Measurements from ENCODE around the gene PIR.

The PIR gene

DNA sequence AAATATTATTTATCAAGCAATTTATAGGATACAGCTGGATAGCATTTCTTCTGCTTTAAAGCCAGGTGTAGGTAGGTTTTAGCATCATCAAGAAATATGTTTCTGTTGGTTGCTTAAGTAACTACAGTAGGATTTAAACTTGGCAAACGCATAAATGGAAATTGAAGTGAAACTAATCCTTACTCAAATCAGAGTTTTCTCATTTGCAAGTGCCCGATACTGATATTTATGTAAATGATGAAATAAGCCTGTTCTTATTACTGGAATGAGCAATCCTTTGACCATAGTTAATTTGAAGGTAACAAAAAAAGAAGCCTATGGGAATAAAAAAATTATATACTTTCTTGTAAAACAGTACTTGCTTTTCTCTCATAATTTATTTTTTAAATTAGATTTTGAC is 134.6 kb downstream of the PIR start:
- TF ChIP-seq, protein P1, sequence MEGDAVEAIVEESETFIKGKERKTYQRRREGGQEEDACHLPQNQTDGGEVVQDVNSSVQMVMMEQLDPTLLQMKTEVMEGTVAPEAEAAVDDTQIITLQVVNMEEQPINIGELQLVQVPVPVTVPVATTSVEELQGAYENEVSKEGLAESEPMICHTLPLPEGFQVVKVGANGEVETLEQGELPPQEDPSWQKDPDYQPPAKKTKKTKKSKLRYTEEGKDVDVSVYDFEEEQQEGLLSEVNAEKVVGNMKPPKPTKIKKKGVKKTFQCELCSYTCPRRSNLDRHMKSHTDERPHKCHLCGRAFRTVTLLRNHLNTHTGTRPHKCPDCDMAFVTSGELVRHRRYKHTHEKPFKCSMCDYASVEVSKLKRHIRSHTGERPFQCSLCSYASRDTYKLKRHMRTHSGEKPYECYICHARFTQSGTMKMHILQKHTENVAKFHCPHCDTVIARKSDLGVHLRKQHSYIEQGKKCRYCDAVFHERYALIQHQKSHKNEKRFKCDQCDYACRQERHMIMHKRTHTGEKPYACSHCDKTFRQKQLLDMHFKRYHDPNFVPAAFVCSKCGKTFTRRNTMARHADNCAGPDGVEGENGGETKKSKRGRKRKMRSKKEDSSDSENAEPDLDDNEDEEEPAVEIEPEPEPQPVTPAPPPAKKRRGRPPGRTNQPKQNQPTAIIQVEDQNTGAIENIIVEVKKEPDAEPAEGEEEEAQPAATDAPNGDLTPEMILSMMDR (IDR thresholded peaks at IDR 0.05; ENCODE audit: control extremely low read depth, extremely low read depth, low read depth, missing control alignments): no peak
- DNase-seq (ENCODE audit: extremely low spot score): no peak
- ChIA-PET CTCF (interaction anchor here (3.0 kb wide), 1 partner anchor 9 kb away, joined by 17 read pairs; no protein-coding TSS in a partner anchor), POLR2A (no interaction called here)

DNA sequence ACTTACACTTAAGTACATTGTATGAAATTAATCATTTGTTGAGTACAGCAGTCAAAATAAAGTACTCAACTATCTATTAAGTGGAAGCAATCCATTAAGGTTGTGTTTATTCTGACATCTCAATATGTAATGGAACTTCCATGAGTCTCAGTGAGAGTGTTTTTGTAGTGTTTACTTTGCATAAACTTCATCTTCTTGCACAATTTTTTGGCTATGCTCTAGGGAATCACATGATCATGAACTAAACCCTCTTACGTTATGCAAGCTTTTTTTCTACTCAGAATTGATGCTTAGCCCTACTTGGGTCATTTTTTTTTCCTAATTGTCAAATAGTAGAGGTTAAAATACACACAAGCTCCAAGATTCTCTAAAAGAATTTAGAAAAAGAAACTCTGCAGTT is 136.7 kb downstream of the PIR start:
- DNase-seq (ENCODE audit: extremely low spot score): no peak
- ChIA-PET CTCF (no interaction called here), POLR2A (no interaction called here)
- TF ChIP-seq, protein P1 (IDR thresholded peaks at IDR 0.05; ENCODE audit: control extremely low read depth, extremely low read depth, low read depth, missing control alignments): no peak

DNA sequence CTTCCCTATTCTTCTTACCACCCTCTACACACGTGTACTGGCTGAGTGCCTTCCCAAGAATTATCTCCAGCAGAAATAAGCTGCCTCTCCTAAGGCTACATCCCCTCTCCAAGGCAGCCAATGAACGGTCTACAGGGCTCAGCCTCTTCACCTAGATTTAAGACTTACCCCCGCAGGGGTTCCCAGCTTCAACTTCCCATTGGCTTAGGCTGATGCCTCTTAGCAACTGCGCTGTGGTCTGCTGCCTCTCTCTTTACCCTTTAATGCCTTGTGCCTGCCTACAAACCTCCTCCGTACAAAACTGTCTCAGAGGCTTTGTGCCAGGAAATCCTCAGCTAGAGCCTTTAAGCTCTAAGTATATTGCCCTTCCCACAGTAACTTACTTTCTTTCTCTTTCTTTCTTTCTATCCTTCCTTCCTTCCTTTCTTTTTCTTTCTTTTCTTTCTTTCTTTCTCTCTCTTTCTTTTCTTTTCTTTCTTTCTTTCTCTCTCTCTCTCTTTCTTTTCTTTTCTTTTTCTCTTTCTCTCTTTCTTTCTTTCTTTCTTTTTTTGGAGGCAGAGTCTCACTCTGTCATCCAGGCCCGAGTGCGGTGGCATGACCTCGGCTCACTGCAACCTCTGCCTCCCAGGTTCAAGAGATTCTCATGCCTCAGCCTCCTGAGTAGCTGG is 142.7 kb downstream of the PIR start:
- TF ChIP-seq, protein P1 (IDR thresholded peaks at IDR 0.05; ENCODE audit: control extremely low read depth, extremely low read depth, low read depth, missing control alignments): no peak
- CTCF ChIA-PET: interaction anchor here (0.8 to 6.5 kb wide), 10 partner anchors 8 to 142 kb away, joined by 3 to 124 read pairs (median 5); partner anchors contain the start of gene PIR
- POLR2A ChIA-PET: no interaction called here
- DNase-seq (ENCODE audit: extremely low spot score): peak; percentile 8

DNA sequence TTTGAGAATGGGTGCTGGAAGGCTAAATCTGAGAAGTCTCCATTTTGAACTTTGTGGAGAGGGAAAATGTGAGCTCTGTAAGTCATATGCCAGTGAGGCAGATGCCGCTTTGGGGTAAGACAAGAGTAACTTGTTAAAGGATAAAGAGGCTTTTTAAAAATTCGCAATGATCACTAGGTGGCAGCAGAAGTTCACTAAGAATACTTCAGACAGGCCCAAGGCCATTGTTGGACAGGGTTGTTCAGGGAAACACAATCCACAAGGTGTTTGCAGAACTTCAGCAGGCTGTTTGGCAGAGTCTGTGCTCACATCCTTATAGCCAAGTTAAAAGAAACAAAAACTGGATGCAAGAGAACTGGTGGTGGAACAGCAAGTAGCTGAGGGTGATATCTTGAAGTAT is 144.1 kb downstream of the PIR start:
- DNase-seq (ENCODE audit: extremely low spot score): peak; percentile 23
- TF ChIP-seq, protein P1 (IDR thresholded peaks at IDR 0.05; ENCODE audit: control extremely low read depth, extremely low read depth, low read depth, missing control alignments): peak; percentile 15
- ChIA-PET POLR2A (no interaction called here), CTCF (interaction anchor here (0.7 to 6.5 kb wide), 13 partner anchors 9 to 1320 kb away, joined by 3 to 124 read pairs (median 5); partner anchors contain the start of genes GEMIN8 and PIR)

DNA sequence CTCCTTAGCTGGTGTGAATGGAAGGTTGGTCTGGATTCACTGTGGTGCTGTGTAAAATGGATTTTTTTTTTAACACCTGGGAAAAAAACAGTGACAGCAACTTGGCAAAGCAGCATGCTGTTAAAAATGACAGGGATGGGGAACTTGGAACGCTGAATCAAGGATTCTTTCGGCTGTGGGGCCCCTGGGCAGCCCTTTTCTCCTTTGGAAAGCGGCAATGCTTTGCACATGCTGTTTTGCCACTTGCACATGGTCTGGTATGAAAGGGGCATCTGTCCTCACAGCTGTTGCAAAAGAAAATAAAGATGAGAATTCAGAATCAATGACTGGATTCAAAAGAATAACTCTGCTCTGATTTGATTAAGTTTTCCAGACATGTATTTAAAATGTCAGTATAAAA is 147.2 kb downstream of the PIR start:
- CTCF ChIA-PET: interaction anchor here (6.5 kb wide), 1 partner anchor 122 kb away, joined by 124 read pairs; no protein-coding TSS in a partner anchor
- POLR2A ChIA-PET: no interaction called here
- TF ChIP-seq, protein P1 (IDR thresholded peaks at IDR 0.05; ENCODE audit: control extremely low read depth, extremely low read depth, low read depth, missing control alignments): no peak
- no peak for DNase-seq (ENCODE audit: extremely low spot score)

DNA sequence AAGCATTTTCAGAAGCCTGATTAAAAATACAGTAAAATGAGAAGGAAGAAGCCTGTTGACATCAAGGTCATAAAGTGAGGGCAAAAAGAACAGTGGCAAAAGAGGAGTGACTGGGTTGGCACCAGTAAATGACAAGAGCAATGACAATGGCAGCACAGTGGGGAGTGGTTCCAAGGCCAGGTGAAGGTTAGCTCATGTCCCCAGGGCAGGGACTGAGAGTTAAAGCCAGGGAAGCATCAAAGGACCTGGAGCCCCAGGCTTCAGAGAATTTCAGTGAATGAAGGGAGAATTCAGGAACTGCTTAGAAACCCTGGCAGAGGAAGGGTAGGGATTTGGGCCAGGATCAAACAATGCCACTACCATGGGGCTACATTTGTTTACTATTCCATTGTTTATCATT is 149.0 kb downstream of the PIR start:
- CTCF ChIA-PET: no interaction called here
- POLR2A ChIA-PET: no interaction called here
- TF ChIP-seq, protein P1 (IDR thresholded peaks at IDR 0.05; ENCODE audit: control extremely low read depth, extremely low read depth, low read depth, missing control alignments): no peak
- DNase-seq (ENCODE audit: extremely low spot score): no peak

Measured in GM10248 (cell line).